ENCODE data around the gene CHCHD1.
A peak's percentile ranks its signal among the peaks of the same experiment; 100 is the strongest.

DNA sequence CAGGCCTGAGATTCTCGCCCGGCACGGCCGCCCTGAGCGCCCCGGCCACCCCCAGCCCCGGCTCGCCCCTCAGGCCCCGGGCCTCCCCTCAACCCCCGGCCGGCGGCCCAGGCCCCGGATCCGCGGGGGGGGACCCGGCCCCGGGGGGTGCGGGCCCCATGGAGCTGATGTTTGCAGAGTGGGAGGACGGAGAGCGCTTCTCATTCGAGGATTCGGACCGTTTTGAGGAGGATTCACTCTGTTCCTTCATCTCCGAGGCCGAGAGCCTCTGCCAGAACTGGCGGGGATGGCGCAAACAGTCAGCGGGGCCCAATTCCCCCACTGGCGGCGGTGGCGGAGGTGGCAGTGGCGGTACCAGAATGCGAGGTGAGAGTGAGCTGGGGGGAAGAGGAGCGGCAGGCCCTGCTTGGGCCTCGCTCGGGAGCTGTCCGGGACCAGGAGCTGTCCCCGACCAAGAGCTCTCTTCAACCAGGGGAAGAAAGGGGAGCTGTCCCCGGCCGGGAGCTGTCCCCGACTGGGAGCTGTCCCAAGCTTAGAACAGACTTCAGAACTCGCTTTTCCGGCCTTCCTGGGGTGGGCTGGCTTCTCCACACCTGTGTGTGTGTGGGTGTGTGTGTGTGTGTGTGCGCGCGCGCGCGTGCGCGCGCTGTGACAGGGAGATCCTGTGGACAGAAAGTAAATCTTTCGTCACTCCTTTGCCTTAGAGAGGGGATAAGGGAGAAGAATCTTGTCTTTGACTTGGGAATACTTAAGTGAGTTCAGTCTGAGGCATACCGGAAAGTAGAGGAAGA lies 4.1 kb downstream of the CHCHD1 start:
- TF ChIP-seq, protein P1, sequence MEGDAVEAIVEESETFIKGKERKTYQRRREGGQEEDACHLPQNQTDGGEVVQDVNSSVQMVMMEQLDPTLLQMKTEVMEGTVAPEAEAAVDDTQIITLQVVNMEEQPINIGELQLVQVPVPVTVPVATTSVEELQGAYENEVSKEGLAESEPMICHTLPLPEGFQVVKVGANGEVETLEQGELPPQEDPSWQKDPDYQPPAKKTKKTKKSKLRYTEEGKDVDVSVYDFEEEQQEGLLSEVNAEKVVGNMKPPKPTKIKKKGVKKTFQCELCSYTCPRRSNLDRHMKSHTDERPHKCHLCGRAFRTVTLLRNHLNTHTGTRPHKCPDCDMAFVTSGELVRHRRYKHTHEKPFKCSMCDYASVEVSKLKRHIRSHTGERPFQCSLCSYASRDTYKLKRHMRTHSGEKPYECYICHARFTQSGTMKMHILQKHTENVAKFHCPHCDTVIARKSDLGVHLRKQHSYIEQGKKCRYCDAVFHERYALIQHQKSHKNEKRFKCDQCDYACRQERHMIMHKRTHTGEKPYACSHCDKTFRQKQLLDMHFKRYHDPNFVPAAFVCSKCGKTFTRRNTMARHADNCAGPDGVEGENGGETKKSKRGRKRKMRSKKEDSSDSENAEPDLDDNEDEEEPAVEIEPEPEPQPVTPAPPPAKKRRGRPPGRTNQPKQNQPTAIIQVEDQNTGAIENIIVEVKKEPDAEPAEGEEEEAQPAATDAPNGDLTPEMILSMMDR (conservative IDR thresholded peaks at IDR 0.05; ENCODE audit: low read depth in 2 of 2), result no peak; a peak in 1 of 4 replicates
- TF ChIP-seq POLR2AphosphoS5 (IDR thresholded peaks at IDR 0.05; ENCODE audit: low read depth) (no peak), EZH2 (IDR thresholded peaks at IDR 0.05; ENCODE audit: low read depth, unreplicated experiment) (no peak), EZH2phosphoT487 (IDR thresholded peaks at IDR 0.05; ENCODE audit: unreplicated experiment) (no peak)
- TF ChIP-seq, protein P2, sequence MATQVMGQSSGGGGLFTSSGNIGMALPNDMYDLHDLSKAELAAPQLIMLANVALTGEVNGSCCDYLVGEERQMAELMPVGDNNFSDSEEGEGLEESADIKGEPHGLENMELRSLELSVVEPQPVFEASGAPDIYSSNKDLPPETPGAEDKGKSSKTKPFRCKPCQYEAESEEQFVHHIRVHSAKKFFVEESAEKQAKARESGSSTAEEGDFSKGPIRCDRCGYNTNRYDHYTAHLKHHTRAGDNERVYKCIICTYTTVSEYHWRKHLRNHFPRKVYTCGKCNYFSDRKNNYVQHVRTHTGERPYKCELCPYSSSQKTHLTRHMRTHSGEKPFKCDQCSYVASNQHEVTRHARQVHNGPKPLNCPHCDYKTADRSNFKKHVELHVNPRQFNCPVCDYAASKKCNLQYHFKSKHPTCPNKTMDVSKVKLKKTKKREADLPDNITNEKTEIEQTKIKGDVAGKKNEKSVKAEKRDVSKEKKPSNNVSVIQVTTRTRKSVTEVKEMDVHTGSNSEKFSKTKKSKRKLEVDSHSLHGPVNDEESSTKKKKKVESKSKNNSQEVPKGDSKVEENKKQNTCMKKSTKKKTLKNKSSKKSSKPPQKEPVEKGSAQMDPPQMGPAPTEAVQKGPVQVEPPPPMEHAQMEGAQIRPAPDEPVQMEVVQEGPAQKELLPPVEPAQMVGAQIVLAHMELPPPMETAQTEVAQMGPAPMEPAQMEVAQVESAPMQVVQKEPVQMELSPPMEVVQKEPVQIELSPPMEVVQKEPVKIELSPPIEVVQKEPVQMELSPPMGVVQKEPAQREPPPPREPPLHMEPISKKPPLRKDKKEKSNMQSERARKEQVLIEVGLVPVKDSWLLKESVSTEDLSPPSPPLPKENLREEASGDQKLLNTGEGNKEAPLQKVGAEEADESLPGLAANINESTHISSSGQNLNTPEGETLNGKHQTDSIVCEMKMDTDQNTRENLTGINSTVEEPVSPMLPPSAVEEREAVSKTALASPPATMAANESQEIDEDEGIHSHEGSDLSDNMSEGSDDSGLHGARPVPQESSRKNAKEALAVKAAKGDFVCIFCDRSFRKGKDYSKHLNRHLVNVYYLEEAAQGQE (IDR thresholded peaks at IDR 0.05; ENCODE audit: unreplicated experiment), result peak; percentile 65
